OCI-LY1 (cell line): Measurements from ENCODE around the gene NR3C1.

Experiments
- CTCF ChIP-seq: fragments of 200-600 bp; sonication (generic), shearing (Covaris generic); IDR thresholded peaks from 2 replicates; pipeline ENCODE4 v1.5.1; 2017; ENCODE audit warnings: mild to moderate bottlenecking, antibody characterized with exemption, low read length, moderate library complexity, mixed read lengths
- EZH2 ChIP-seq: fragments of 200-600 bp; sonication (generic), shearing (Covaris generic); IDR thresholded peaks from 2 replicates; pipeline ENCODE4 v1.8.0; 2017; ENCODE audit warnings: borderline replicate concordance, mixed run types, mild to moderate bottlenecking, antibody characterized with exemption, low read length, moderate library complexity, mixed read lengths

- TF ChIP-seq EZH2: no peak
- TF ChIP-seq CTCF: no peak
These were observed 140.9 kb downstream of the NR3C1 start for GRCh38 chr5:143262393-143263174.
